Brain pericyte (primary cell): ENCODE data around the gene DPYD.

Source experiments
- DNase-seq: peaks from one replicate; pipeline ENCODE4 v3.0.0-alpha.2; 2012; ENCODE audit warnings: low read depth, low spot score

Gene DPYD

GRCh38 chr1:97920832-97921571, at the start of gene DPYD:
Gene DPYD, minus strand, starts transcription at chr1:97921034. Its CDS starts 112 bp downstream, at chr1:97920922.
- peak; percentile 41 for DNase-seq

- no peak for DNase-seq
Observed at GRCh38 chr1:97960470-97960869, 39.6 kb upstream of the DPYD start.

DNA sequence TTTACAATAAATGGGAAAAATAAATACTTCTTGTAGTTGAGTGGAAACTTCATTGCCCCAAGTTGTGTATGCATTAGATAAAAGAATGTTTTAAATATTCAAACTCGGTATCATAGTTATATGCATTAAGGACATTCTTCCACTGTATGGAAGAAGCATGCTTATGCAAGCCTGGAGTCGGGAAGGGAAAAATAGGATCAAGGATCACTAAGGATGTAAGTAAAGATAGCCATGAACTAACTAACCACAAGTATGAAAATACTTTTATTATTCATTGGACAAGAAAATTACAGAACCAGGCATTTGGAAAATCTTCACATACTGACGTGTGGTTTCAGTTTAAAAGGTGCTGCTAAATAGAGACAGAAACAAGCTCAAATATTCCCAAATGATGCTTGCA, 26.9 kb upstream of the DPYD start:
- DNase-seq = no peak

DNA sequence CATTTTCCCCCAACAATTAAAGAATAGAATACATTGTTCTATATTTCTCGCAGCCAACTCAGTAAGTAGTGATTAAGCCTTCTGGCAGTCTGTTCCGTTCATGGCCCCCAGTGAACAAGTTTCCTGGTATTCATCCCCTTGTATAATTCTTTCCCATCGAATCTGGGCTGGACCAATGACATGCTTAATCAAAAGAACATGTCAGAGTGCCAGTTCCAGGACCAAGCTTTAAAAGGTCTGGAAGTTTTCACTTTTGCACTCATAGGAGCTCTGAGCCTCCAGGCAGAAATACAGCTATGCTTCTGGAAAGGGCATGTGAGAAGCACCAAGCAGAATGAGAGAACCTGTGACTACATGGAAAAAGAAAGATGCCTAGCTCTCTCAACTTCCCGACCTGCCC, 22.5 kb upstream of the DPYD start:
- no peak for DNase-seq

- DNase-seq = no peak
Observed at GRCh38 chr1:97942161-97943123, 21.6 kb upstream of the DPYD start.

DNA sequence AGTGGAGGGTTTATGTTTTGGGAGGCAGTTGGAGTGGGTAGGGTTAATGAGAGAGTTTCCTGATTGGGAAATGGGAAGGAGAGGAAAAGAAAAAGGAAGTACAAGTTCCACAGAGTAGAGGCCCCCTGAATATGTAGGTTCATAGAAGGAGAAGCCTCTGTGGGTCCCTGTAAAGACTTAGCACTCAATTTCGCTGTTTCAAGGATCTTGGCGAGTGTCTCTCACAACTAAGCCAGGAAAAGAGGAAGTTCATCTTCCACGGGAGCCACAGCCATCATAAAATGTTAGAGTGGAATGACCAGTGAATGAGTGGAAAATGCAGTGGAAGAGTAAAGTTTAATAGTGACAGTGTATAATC, 17.4 kb upstream of the DPYD start:
- DNase-seq = no peak

DNA sequence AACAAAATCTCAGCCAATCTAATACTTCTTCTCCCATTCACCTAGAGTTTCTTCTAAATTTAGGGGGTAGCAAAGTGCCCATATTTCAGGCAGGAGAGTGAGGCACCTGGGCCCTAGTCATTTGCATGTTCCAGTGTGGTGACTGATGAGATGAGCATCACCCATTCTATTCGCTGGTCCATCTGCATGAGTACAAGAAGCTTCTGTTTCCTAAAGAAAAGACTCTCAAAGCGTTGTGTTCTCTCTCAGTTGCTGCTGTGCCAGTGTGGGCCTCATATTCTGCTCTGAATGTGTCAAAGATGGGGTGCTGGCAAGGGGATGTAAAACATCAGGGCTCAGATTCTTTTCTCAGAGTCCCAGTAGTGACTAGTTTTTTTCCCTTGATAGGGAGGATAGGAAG, 16.1 kb upstream of the DPYD start:
- no peak for DNase-seq

DNA sequence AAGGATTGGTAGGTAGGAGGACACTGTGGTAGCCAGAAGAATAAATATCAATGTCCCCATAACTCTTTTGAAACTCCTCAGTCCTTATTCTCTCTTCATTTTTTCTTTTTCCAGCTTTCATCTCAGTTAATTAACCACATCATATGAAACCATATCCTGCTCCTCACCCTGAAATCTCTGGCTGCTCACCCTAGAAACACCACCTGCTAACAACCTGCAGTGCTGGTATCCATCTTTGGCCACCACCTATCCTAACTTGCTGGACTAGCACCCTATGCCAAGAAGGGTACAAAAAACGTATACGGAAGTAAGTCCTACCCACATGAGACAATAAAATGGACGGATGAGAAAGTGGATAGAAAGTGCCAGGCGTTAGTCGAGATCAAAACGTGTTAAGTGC, 13.7 kb upstream of the DPYD start:
- no peak for DNase-seq

- no peak for DNase-seq
Observed at GRCh38 chr1:97929874-97930851, 9.3 kb upstream of the DPYD start.

DNA sequence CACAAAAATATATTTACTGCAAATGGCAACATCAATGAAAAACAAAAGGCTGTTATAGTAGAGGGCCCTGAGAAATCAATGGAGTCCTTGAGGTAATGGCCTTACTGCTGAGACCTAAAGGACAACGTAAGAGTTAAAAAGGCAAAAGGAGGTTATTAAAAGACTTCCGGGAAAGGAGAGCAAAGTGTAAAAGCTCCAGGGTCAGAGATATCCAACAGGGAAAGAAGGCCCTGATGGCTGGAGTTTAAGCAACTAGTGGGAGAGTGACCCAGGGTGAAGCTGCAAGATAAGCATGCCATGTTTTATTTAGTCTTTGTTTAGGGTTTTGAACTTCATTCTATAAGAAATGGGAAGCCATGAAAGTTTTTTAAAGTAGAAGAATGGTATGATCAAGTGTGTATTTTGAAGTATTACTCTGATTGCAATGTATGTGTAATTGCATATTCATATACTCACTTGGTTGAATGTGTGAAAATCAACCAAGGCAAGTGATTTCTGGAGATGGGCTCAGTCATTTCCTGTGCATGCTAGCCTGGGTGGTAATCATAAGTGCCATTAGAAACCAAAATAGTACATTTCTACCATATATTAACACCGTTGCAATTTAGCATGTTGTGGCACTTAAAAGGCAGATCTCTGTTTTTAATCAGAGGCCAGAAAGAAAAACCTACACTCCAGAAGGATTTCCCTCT, 5.3 kb upstream of the DPYD start:
- no peak for DNase-seq

GRCh38 chr1:97925151-97925550, 4.3 kb upstream of the DPYD start:
- no peak for DNase-seq

DNA sequence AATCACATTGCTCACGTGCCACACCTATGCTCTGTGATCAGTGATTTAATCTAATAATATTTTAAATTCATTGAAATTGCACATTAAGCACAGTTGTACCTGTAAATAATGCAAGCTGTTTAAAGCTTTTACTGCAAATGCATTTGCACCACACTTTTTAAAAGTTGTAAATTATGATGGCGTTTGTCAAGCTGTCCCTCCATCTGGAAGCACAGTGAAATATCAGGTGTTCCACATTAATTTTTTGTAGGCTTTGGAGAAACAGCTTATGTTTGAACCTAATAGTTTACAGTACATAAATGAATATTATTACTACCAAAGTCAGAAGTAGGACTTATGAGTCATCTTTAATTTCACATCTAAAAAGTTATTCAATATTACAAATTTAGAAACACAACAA, 3.0 kb upstream of the DPYD start:
- DNase-seq = no peak

DNA sequence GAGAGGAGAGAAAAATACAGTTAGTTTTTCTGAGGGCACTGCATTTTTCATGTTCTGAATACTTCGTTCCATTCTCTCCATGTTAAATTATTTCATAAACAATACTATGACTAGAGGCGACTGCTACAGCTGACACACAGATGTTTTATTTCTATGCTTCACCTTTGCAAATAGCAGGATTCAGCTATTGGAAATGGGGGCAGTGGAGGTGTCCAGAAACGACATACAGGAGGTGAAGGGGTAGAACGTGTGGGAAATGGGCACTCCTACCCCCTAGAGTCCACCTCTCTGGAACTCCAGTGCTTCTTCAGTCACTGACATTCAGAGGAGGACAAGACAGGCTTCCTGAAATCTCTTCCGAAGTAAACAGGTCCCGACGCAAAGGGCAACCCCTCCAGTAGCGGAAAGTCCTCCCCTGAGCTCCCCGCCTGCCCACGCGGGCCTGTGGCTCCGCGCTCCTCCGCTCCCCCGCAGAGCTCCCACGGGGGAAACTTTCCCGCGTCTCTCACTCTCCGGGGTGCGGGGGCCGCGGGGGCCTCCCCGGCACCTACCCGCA, 480 bp downstream of the DPYD start:
- no peak for DNase-seq

DNA sequence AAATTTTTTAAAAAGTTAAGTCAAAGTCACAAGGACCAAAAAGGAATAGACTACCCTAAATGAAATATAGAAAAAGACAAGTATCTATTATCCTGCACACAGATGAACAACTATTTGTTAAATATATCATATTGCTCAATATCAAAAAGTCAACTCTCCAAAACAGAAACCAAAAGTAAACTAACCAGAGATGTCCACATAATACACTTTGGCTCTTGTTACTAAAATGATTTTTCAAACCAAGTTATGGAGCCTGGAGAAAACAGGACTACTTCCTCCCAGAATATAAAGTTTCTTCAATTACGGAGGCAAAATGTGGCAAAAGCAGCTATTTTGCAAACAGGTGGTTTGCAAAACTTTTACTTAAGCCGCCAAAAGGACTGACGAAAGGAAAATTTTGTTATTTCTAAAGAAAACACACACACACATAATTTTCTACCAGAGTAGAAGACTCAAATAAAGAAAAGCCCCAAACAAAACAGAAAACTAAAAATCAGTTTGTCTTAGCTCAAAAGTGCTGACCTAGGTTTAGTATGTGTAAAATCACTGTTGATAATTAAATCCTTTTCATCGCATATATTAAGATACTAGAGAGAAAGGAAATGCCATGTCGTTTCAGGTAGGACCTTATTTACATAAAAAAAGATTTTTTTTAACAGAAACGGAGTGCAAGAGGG, 1.1 kb downstream of the DPYD start:
- DNase-seq = no peak

DNA sequence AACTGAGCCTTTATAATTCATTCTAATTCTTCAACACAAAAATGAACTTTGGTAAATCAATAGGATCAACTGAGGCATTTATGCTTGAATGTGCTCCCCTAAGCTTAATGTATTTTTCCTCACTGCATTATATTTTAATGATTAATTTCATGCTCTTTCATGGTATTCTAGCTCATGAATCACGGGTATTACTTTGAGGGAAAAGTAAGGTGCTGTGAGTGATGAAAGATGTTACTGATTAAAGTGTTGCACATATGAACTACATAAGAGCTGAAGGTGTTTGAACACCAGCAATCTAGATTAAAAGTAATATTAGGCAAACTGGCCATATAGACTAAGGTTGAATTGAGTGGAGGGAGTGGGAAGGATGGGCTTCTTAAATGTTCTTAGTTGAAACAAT, 1.9 kb downstream of the DPYD start:
- DNase-seq = no peak

DNA sequence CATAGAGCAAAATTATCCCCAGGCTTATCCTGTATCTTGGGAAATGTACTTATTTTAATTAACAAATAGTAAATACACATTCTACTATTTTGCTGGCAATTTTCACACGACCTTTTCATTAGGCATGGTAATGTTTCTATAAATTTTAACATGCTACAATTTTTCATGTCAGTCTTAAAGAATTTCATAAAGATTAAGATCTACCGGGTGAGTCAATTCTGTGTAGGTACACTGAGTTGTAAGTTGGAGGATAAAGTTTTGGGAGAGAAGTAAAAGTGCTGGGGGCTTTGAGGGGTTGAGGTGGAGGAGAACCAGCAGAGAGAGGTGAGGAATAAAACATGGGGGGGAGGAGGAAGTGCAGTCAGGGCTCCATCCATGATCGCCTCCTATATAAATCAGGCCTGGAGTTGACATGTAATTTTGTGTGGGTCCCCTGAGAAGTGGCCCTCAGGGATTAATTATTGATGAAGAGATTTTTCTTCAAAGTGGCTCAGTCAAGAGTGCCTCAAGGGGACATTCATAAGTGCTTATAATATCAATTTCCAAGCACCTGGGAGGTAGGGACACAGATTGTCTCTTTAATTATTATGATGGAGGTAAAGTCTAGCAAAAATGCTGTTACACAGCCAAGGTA, 7.2 kb downstream of the DPYD start:
- no peak for DNase-seq

GRCh38 chr1:97911266-97912215, 9.3 kb downstream of the DPYD start:
- no peak for DNase-seq

- DNase-seq = no peak
Observed at GRCh38 chr1:97909266-97909665, 11.6 kb downstream of the DPYD start.

DNA sequence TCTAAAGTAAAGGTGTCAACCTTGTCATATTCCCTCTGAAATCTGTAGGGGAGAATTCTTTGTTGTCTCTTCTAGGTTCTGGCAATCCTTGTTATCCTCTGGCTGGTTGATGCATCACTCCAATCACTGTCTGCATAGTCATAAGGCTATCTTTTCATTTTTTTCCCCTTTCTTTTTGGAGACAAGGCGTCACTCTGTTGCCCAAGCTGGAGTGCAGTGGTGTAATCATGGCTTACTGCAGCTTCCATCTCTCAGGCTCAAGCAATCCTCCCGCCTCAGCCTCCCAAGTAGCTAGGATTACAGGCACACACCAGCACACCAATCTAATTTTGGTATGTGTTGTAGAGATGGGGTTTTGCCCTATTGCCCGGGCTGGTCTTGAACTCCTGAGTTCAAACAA, 12.9 kb downstream of the DPYD start:
- DNase-seq = no peak
